HG03060 (cell line): ENCODE data around the gene PNLIPRP1.

Source experiments
- ATAC-seq: cut with Tn5 transposase; IDR thresholded peaks from one replicate; pipeline ENCODE4 v1.9.1; 2021; ENCODE audit warnings: low read depth, moderate number of reproducible peaks; ENCODE audit not compliant: unreplicated experiment

Gene PNLIPRP1

GRCh38 chr10:116629340-116629739, 38.6 kb downstream of the PNLIPRP1 start:
- ATAC-seq: no peak

- ATAC-seq: no peak
Observed at GRCh38 chr10:116630020-116630419, 39.3 kb downstream of the PNLIPRP1 start.

- no peak for ATAC-seq
Observed at GRCh38 chr10:116631871-116632295, 41.1 kb downstream of the PNLIPRP1 start.

GRCh38 chr10:116632596-116633215, 41.9 kb downstream of the PNLIPRP1 start:
- no peak for ATAC-seq

- ATAC-seq: no peak
Observed at GRCh38 chr10:116633216-116633600, 42.4 kb downstream of the PNLIPRP1 start.

- ATAC-seq: no peak
Observed at GRCh38 chr10:116634126-116634975, 43.6 kb downstream of the PNLIPRP1 start.

- no peak for ATAC-seq
Observed at GRCh38 chr10:116636385-116636784, 45.6 kb downstream of the PNLIPRP1 start.

- no peak for ATAC-seq
Observed at GRCh38 chr10:116636976-116637375, 46.2 kb downstream of the PNLIPRP1 start.

- no peak for ATAC-seq
Observed at GRCh38 chr10:116637830-116638229, 47.1 kb downstream of the PNLIPRP1 start.

GRCh38 chr10:116646502-116646901, 55.7 kb downstream of the PNLIPRP1 start:
- no peak for ATAC-seq

GRCh38 chr10:116648903-116649302, 58.1 kb downstream of the PNLIPRP1 start:
- no peak for ATAC-seq

- no peak for ATAC-seq
Observed at GRCh38 chr10:116653885-116654284, 63.1 kb downstream of the PNLIPRP1 start.

- no peak for ATAC-seq
Observed at GRCh38 chr10:116654816-116655215, 64.1 kb downstream of the PNLIPRP1 start.

GRCh38 chr10:116655568-116655967, 64.8 kb downstream of the PNLIPRP1 start:
- ATAC-seq: no peak

- ATAC-seq: no peak
Observed at GRCh38 chr10:116656044-116656443, 65.3 kb downstream of the PNLIPRP1 start.

GRCh38 chr10:116657863-116658551, 67.2 kb downstream of the PNLIPRP1 start:
- ATAC-seq: no peak
